GM18499 (cell line): ENCODE results near the gene CLEC2A.

Experiments
- ATAC-seq: cut with Tn5 transposase; IDR thresholded peaks from one replicate; pipeline ENCODE4 v1.9.1; 2021; ENCODE audit warnings: moderate number of reproducible peaks; ENCODE audit not compliant: insufficient read depth, unreplicated experiment

Gene CLEC2A

GRCh38 chr12:9936591-9936990 is 4.4 kb upstream of the CLEC2A start:
- ATAC-seq = no peak

GRCh38 chr12:9935026-9935425 is 2.9 kb upstream of the CLEC2A start:
- ATAC-seq = no peak

GRCh38 chr12:9933958-9934357 is 1.8 kb upstream of the CLEC2A start:
- ATAC-seq = no peak

DNA sequence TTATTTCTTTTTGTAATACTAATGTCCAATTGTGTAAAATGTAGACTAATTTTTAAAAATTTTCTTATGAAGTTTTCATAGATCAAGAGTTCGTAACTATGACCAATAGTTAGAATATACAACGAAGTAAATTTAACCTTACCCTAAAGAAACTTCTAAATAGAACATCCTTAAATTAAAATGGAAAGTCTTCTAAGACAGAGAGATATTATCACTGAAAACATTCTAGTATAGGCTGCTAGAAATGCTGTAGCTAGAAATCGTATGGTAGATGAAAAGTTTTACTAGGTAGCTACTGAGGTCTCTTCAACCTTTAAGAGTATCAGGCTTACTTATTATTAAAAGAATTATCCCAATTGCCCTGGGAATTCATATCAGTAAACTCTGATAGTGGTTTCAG is 925 bp downstream of the CLEC2A start:
- ATAC-seq = no peak

- ATAC-seq = no peak
These were observed 3.6 kb downstream of the CLEC2A start for GRCh38 chr12:9928607-9929006.

DNA sequence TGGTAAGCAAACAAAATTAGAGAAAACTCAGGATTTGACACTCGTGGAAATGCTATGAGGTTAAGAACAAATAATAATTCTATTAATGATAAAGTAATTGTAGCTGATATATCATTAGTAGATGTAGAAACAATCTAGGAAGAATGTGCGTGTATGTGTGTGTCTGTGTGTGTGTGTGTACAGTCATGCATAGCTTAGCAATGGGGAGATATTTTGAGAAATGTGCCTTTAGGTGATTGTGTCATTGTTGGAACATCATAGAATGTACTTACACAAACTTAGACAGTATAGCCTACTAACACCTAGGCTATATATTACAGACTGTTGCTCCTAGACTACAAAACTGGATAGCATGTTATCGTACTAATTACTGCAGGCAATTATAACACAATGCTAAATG is 5.3 kb downstream of the CLEC2A start:
- ATAC-seq = no peak

DNA sequence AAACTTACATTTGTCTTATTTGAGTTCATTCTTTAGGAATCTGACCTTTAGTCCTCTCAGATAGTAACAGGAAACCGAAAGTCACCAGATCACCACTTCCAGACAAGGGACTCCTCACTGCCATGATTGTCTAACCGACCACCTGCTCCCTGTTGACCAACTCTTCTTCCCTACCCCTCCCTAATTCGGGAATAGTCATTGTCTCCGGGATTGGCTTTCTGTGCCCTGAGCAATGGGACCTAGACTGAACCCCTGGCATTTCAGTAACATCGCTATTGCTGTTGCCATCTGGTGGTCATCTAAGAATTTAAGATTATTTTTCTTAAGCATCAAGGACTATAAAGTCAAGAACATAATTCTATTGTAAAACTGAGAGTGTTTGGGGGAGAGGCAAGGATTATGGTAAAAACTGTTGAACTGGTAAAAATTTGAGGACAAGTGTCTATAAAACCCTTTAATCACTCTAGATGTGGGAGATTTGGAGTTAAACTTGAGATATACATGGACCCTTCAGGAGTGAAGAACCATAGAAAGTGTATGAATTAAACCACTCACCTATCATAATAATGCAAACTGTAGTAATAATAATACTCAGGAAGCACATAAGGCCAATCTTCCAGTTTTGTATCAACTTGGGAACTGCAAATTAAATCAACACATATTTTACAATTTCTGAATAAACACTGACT is 6.3 kb downstream of the CLEC2A start:
- ATAC-seq = no peak

- ATAC-seq = no peak
These were observed 9.7 kb downstream of the CLEC2A start for GRCh38 chr12:9922429-9922828.

GRCh38 chr12:9920451-9920850 is 11.7 kb downstream of the CLEC2A start:
- no peak for ATAC-seq

GRCh38 chr12:9919443-9919842 is 12.7 kb downstream of the CLEC2A start:
- ATAC-seq = no peak

GRCh38 chr12:9911708-9912107 is 20.5 kb downstream of the CLEC2A start:
- ATAC-seq = no peak

DNA sequence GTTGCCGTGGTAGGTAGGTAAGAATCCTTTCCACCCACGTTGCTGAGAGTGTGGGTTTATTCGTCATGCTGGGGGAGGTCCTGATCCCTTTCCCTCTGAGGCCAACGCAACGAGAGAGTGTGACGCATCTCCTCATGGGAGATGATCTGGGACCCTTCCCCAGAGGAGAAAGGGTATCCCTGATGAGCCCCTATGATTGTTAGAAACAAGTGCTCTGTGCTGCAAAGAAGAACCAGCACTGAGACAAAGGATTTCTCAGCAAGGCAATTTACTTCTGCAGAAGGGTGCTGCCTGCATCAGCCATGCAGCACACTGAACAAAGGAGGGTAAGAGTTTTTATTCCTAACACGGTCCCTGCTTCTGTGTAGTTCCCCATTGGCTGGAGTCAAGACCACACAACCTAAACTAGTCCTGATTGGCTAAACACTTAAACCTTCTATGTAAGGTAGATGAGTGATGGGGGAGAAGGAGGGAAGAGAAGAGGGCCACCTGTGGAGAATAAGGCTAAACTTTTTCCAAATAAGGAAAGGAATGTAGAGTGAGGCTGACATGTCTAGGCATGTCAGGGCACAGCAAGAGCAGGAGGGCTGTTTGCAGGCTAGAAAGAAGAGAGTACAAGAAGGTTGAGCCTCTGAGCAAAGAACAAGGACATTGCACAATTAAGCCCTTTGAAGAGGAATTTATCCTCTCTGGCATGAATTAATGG is 21.3 kb downstream of the CLEC2A start:
- no peak for ATAC-seq

- no peak for ATAC-seq
These were observed 22.4 kb downstream of the CLEC2A start for GRCh38 chr12:9909724-9910123.

DNA sequence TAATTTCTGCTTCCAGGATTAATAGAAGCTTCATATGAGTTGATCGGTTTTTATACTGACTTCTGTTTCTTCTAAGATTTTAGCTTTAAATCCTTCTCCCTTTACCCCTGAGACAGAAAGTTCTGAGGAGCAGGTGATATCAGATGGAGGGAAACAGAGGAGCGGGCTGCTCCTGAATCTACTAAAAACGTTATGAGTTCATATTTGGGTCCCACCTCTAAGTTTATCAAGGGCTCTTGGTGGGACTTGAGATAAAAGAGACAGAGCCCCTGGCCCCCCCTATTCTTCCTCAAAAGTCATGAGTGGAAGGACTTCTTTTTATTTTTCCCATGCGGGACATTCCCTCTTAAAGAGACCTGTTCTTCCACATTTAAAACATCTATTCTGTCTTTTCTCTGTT is 23.8 kb downstream of the CLEC2A start:
- no peak for ATAC-seq

GRCh38 chr12:9907769-9908168 is 24.4 kb downstream of the CLEC2A start:
- no peak for ATAC-seq

DNA sequence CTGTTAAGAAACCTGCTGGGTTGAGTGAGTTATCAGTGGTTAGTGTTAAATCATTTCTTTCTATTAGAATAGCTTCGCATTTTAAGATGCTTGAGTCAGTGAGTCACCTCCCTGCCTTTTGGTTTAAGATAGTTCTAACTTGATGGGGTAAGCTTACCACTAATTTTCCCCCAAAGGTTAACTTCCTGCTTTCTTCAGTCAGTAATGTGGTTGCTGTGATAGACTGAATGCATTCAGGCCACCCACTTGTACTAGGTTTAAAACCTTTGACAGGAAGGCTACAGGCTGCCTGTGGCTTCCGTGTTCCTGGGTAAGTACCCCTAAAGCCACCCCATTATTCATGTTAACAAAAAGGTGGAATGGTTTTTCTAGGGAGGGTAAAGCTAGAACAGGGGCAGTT is 25.3 kb downstream of the CLEC2A start:
- no peak for ATAC-seq

- ATAC-seq = no peak
These were observed 29.5 kb downstream of the CLEC2A start for GRCh38 chr12:9902539-9903228.

DNA sequence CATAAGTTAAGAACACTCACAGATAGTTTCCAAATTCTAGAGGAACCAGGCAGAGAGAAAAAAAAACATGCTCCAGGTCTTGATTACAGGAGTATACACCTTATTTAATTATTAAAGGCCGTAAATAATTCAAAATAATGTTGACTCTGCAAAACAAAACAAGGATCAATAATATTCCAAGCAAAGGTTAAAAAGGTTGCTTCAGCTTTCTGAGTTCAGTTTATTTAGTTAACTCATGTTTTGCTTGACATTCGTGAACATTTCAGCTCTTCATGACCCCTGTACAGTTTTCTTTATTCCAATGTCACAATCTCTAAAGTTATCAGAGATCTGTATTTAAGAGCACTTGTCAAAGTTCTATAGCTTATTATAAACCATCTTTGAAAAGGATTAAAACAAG is 31.2 kb downstream of the CLEC2A start:
- no peak for ATAC-seq

DNA sequence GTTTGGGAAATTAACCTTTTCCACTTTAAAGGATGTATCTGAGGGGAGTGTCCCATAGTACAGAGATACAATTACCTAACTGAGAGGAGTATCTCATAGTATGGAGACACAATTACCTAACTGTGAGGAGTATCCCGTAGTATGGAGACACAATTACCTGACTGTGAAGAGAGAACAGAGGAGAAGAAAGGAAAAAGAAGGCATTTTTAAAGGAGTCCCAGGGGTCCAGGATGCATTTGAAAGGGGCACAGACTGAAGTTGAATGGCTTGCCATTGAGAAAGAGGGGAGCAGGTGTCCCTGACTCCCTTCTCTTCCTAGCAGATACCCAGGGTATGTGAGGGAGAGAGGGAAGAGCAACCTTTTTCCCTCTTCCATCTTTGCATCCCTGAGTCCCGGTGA is 33.0 kb downstream of the CLEC2A start:
- ATAC-seq = no peak

DNA sequence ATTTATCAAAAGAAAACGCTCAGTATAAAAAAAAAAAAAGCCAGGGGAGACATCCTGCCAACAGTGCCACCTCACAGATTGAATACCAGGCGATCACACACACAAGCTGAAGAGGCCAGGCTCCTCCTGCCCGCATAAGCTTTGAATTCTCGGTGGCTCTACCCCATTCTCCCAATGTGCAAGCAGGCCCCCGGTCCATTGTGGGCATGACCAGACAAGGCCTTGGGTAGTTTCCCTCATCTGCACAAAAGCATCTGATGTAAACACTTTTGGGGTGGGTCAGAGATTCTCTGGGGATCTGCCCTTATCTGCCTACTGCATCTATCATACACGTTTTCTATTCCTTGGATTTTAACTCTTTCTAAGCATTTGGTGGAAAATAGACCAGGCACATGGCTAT is 34.6 kb downstream of the CLEC2A start:
- ATAC-seq = no peak

GRCh38 chr12:9895215-9895971 is 36.8 kb downstream of the CLEC2A start:
- no peak for ATAC-seq
